ENCODE measurements around the gene ZC3H7A.

DNA sequence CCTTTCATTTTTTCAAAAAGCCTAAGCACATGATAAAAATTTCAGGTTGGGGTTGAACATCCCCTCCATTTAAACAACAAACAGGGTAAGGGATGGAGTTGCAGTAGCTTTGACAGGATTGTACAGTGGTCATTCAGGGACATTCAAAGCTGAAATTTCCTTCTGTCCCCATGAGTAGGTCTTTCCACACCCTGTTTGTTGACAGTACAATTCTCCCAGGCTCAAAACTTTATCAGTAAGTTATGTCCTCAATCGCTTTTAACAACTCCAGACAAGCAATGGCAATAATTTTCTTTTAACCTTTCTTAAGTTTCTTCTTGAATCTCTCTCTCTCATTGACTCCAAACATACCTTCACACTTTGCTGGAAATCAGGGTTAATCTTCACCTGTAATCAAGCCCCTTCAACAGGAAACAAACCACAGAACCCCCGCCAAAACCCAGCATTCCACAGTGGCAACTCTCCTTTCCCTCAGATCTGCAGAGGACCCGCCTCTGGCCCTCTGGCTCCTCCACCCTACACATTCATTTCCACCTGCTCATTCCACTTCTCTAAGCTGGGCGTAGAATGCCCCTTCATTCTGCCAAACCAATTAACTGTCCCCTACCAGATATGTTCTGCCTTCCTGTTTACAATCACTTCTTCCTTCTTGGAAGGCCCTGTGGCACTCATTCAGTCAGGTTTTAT is 75.1 kb downstream of the ZC3H7A start:
- no peak for TF ChIP-seq CTCF (conservative IDR thresholded peaks at IDR 0.05; ENCODE audit: low read length)
- TF ChIP-seq EZH2phosphoT487 (IDR thresholded peaks at IDR 0.05; ENCODE audit: borderline replicate concordance) = no peak

Data from Loucy (cell line).